Cardiac muscle cell (in vitro differentiated cells and primary cell): Measurements from ENCODE around the gene TNS1. TPM values are rescaled to one million over a fixed set of nuclear protein-coding genes. Genes with fewer than 3 reads are reported as not detected.
"Not testable (repeated sequence)": the region's sequence is repeated elsewhere in the genome, so short reads cannot be mapped to it uniquely, and the experiment has no call there.

Experiments used
- DNase-seq, 2 donors: peaks; one replicate each; pipeline versions ENCODE4 v3.0.0 to v3.0.0-alpha.2; 2010 to 2017; ENCODE audit warnings: low read depth in 1 of 2, low spot score in 1 of 2
- H3K27ac ChIP-seq: fragments of 200-600 bp; sonication (generic); 2 replicates; pipeline ENCODE4 v1.5.1; 2016
- H3K27me3 ChIP-seq: fragments of 200-600 bp; sonication (generic); 2 replicates; pipeline ENCODE4 v1.6.0; 2016; ENCODE audit warnings: control low read depth
- H3K36me3 ChIP-seq: fragments of 200-600 bp; sonication (generic); 2 replicates; pipeline ENCODE4 v1.5.1; 2016; ENCODE audit warnings: control low read depth
- H3K4me1 ChIP-seq: fragments of 200-600 bp; sonication (generic); 2 replicates; pipeline ENCODE4 v1.8.1; 2017; ENCODE audit warnings: low read depth, mild to moderate bottlenecking, mixed run types
- H3K4me3 ChIP-seq: fragments of 200-600 bp; sonication (generic); 2 replicates; pipeline ENCODE4 v1.5.1; 2016; ENCODE audit warnings: mild to moderate bottlenecking
- H3K9me3 ChIP-seq: fragments of 200-600 bp; sonication (generic); 2 replicates; pipeline ENCODE4 v1.5.1; 2017; ENCODE audit warnings: low read depth, mild to moderate bottlenecking, control low read depth
- polyA plus RNA-seq: library from polyadenylated mRNA; unstranded; fragments of >200 nt; fragmentation: Nextera tagmentation; extraction: Ambion mirVana; gene quantifications from 2 replicates; pipeline ENCODE4 v1.2.1, GENCODE V29; 2016
- total RNA-seq: library from RNA; depleted of rRNA; stranded (reverse); fragments of >200 nt; gene quantifications from 2 replicates; pipeline ENCODE4 v1.2.3, GENCODE V29; 2016
- TF ChIP-seq, protein P1 (sequence below): IDR thresholded peaks from 2 replicates; pipeline ENCODE4 v1.5.1; 2012; ENCODE audit warnings: low read depth, mild to moderate bottlenecking, low read length

The TNS1 gene
- total and polyA plus RNA-seq, 2 experiments from 2014 or later: 16.7 to 44.3 TPM

DNA sequence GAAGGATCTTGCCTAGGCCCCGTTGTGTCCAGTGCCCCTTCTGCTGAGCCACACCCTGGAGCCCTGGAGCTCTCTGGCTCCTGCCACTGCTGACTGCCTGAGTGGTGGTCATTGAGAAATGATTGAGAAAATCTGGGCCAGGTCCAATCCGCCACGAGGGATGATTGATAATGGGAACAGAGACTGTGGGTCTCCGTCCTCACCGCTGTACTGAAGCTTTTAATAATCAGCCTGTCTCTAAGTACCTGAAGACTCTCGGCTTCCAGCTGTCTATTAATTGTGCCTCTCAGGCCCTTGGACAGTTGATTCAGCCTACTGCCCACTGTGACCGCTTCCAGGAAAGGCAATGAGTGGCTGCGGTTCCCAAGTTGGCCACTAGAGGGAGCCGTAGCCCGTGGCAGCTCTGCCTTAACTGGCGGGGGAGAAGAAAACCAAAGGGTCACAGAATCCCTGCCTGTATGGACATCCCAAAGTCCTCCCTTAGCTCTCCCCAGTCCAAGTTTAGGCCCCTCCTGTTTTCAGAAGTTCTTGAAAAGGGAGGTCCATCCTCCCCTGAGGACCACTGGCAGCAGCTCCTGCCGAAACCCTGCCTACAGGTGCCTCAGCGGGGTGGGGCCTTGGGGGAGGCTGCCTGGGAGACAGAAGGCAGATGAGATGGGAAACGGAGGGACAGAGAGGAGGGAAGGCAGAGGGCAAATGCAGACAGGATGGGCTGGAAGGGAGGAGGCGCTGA lies 213.6 kb downstream of the TNS1 start:
- TF ChIP-seq, protein P1, sequence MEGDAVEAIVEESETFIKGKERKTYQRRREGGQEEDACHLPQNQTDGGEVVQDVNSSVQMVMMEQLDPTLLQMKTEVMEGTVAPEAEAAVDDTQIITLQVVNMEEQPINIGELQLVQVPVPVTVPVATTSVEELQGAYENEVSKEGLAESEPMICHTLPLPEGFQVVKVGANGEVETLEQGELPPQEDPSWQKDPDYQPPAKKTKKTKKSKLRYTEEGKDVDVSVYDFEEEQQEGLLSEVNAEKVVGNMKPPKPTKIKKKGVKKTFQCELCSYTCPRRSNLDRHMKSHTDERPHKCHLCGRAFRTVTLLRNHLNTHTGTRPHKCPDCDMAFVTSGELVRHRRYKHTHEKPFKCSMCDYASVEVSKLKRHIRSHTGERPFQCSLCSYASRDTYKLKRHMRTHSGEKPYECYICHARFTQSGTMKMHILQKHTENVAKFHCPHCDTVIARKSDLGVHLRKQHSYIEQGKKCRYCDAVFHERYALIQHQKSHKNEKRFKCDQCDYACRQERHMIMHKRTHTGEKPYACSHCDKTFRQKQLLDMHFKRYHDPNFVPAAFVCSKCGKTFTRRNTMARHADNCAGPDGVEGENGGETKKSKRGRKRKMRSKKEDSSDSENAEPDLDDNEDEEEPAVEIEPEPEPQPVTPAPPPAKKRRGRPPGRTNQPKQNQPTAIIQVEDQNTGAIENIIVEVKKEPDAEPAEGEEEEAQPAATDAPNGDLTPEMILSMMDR: peak; percentile 99
- DNase-seq: peak; percentile 81 to 86
- H3K27me3 ChIP-seq: peaks cover 12% of the 10 kb centered on the region
- no peaks in the 10 kb centered on the region for H3K36me3 ChIP-seq
- no peaks in the 10 kb centered on the region for H3K9me3 ChIP-seq
- H3K4me3 ChIP-seq: no peak overlapping the region
- H3K4me1 ChIP-seq: no peaks in the 10 kb centered on the region
- H3K27ac ChIP-seq: no peak overlapping the region

DNA sequence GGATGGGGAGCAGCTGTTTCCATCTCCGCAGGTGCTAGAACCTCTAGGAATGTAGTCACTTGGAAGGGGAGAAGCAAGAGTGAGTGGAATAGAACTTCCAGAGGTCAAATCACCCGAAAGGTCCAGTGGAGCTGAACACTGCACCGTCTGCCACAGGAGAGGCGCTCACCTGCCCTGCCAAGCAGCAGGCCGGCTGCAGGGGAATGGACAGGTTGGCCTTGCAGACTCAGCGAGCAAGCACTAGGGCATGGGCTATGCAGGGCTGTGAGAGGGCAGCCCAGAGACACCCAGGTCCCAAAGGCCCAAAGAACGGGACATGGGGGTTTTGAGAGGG lies 214.2 kb downstream of the TNS1 start:
- TF ChIP-seq, protein P1: no peak
- no peak overlapping the region for H3K4me3 ChIP-seq
- H3K4me1 ChIP-seq: no peaks in the 10 kb centered on the region
- H3K27ac ChIP-seq: no peak overlapping the region
- no peaks in the 10 kb centered on the region for H3K36me3 ChIP-seq
- no peak for DNase-seq
- H3K27me3 ChIP-seq: peaks cover 12% of the 10 kb centered on the region
- H3K9me3 ChIP-seq: no peaks in the 10 kb centered on the region

DNA sequence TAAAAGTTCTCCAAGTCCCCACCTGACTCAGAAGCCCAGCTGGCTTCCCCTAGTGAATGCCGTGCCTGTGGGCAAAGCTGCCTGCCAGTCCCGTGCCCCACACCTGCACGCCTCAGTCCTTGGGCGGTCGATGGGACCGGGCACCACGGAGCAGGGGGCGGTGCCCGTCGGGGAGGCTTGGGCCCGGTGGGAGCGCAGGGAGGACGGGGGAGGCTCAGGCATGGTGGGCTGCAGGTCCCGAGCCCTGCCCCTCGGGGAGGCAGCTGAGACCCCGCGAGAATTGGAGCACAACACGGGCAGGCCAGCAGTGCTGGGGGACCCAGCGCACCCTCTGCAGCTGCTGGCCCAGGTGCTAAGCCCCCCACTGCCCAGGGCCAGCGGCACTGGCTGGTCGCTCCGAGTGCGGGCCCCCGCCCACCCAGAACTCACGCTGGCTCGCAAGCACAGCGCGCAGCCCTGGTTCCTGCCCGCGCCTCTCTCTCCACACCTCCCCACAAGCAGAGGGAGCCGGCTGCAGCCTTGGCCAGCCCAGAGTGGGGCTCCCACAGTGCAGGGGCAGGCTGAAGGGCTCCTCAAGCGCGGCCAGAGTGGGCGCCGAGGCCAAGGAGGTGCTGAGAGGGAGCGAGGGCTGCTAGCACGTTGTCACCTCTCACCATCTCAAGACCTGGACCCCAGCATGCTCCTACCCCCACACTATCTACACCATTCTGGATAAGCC lies 215.5 kb downstream of the TNS1 start:
- DNase-seq: no peak
- H3K4me3 ChIP-seq: no peak overlapping the region
- H3K27me3 ChIP-seq: peaks cover 12% of the 10 kb centered on the region
- no peak overlapping the region for H3K27ac ChIP-seq
- no peaks in the 10 kb centered on the region for H3K36me3 ChIP-seq
- TF ChIP-seq, protein P1: no peak
- H3K9me3 ChIP-seq: no peaks in the 10 kb centered on the region
- H3K4me1 ChIP-seq: no peaks in the 10 kb centered on the region

DNA sequence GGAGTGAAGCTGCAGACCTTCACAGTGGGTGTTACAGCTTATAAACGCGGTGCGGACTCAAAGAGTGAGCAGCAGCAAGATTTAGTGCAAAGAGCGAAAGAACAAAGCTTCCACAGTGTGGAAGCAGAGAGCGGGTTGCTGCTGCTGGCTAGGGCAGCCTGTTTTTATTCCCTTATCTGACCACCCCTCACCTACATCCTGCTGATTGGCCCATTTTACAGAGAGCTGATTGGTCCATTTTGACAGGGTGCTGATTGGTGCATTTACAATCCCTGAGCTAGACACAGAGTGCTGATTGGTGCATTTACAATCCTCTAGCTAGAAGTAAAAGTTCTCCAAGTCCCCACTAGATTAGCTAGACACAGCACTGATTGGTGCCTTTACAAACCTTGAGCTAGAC lies 216.2 kb downstream of the TNS1 start:
- H3K36me3 ChIP-seq, DNase-seq, H3K27ac ChIP-seq, H3K9me3 ChIP-seq, H3K4me3 ChIP-seq, H3K4me1 ChIP-seq: not testable (repeated sequence)
- H3K27me3 ChIP-seq: peaks cover 12% of the 10 kb centered on the region

DNA sequence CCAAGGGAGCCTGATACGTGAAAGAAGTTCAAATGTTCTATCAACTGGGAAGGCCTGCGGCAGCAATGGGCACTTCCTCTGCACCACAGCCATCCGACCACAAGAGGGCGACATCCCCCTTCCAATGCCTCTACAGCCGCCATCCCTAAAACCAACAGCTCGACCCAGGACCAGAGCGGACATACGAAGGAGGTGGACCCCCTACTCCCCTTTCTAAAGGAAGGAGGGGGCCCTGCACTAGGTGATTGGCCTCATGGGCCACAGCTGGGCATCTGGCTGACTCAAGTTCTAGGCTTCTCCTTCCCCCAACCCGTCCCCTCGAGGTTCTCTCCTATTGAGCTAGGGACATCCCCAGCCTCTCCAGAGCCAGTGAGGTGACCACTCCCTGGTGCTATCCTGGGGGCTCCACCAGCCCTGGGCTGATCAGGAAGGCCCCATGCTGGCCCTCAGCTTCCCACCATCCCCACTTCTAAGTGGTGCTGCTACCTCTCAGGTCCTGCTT lies 217.2 kb downstream of the TNS1 start:
- no peak overlapping the region for H3K4me3 ChIP-seq
- peaks cover 9% of the 10 kb centered on the region for H3K27me3 ChIP-seq
- peak; percentile 75 to 80 for DNase-seq
- no peak overlapping the region for H3K27ac ChIP-seq
- TF ChIP-seq, protein P1: peak; percentile 95
- H3K4me1 ChIP-seq: no peaks in the 10 kb centered on the region
- no peaks in the 10 kb centered on the region for H3K9me3 ChIP-seq
- no peaks in the 10 kb centered on the region for H3K36me3 ChIP-seq

DNA sequence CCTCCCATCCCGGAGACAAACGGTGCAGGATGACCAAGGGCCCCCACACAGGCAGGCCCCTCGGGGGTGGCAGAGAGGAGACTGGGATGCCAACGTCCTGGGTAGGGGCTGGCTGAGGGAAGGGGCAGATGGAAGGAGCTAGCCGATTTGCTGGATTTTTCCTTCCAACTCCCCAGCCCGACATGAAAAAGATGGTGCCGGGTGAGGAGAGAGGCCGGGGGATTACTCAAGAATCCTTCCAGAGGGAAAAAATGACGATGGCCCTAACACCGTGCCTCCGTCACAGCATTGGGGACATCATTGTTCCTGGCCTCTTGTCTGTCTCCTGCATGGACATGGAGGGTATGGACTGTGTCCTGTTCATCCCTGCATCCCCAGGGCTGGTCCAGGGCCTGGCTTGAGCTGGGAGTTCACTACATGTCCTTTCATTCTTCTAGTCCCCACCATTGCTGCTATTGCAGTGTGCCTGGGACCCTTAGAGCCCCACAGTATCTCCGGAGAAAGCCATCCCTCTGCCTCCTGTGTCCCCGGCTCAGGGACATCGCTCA lies 217.7 kb downstream of the TNS1 start:
- no peaks in the 10 kb centered on the region for H3K4me1 ChIP-seq
- no peaks in the 10 kb centered on the region for H3K9me3 ChIP-seq
- H3K27ac ChIP-seq: no peak overlapping the region
- no peaks in the 10 kb centered on the region for H3K36me3 ChIP-seq
- peaks cover 4% of the 10 kb centered on the region for H3K27me3 ChIP-seq
- H3K4me3 ChIP-seq: no peak overlapping the region
- DNase-seq: no peak
- TF ChIP-seq, protein P1: no peak
